Sigmoid colon (tissue), 4 donors: Measurements from ENCODE around the gene FASTK.

Experiments used
- EP300 ChIP-seq, 4 donors: sonication (generic); formaldehyde crosslinking; IDR thresholded peaks; one replicate each; pipeline ENCODE4 v1.6.1; 2017; ENCODE audit warnings: antibody characterized with exemption in 4 of 4
- POLR2AphosphoS5 ChIP-seq, 4 donors: sonication (generic); formaldehyde crosslinking; IDR thresholded peaks; one replicate each; pipeline ENCODE4 v1.6.1; 2017; ENCODE audit warnings: antibody characterized with exemption in 4 of 4
- TF ChIP-seq, protein P1 (sequence below), 4 experiments: fragments of 450-650 bp in 3 of 4; fragments of 200-600 bp in 1 of 4; IDR thresholded peaks; one replicate each; pipeline ENCODE4 v1.5.1; 2016 to 2019; ENCODE audit warnings: antibody characterized with exemption in 4 of 4, mild to moderate bottlenecking in 3 of 4, moderate library complexity in 2 of 4

GRCh38 chr7:151047976-151048815, 32.4 kb downstream of the FASTK start, which contains the start of gene ASIC3:
- TF ChIP-seq, protein P1, sequence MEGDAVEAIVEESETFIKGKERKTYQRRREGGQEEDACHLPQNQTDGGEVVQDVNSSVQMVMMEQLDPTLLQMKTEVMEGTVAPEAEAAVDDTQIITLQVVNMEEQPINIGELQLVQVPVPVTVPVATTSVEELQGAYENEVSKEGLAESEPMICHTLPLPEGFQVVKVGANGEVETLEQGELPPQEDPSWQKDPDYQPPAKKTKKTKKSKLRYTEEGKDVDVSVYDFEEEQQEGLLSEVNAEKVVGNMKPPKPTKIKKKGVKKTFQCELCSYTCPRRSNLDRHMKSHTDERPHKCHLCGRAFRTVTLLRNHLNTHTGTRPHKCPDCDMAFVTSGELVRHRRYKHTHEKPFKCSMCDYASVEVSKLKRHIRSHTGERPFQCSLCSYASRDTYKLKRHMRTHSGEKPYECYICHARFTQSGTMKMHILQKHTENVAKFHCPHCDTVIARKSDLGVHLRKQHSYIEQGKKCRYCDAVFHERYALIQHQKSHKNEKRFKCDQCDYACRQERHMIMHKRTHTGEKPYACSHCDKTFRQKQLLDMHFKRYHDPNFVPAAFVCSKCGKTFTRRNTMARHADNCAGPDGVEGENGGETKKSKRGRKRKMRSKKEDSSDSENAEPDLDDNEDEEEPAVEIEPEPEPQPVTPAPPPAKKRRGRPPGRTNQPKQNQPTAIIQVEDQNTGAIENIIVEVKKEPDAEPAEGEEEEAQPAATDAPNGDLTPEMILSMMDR (IDR thresholded peaks at IDR 0.05), result no peak
- no peak for TF ChIP-seq POLR2AphosphoS5 (IDR thresholded peaks at IDR 0.05)
- TF ChIP-seq EP300 (IDR thresholded peaks at IDR 0.05), result no peak
